GM10248 (cell line): ENCODE data around the gene SKAP1.
"Not testable (repeated sequence)": the region's sequence is repeated elsewhere in the genome, so short reads cannot be mapped to it uniquely, and the experiment has no call there.

ENCODE experiments used
- CTCF ChIA-PET: fragments of 300-600 bp; sonication (Branson Sonifier 250); formaldehyde crosslinking; extraction: SDS; loops from one replicate; lab custom pipeline; 2021; ENCODE audit warnings: antibody characterized with exemption; lab: Yijun Ruan, JAX
- POLR2A ChIA-PET: fragments of 350-650 bp; sonication (Branson Sonifier 250); formaldehyde crosslinking; extraction: SDS; loops from one replicate; lab custom pipeline; 2020; ENCODE audit warnings: antibody characterized with exemption; lab: Yijun Ruan, JAX
- DNase-seq: peaks from one replicate; pipeline ENCODE4 v3.0.0; 2012; ENCODE audit errors: extremely low spot score
- TF ChIP-seq, protein P1 (sequence below): IDR thresholded peaks from 2 replicates; pipeline ENCODE4 v1.5.1; 2012; ENCODE audit warnings: mild to moderate bottlenecking, low read depth; ENCODE audit errors: extremely low read depth, missing control alignments, control extremely low read depth

SKAP1 gene

GRCh38 chr17:48455791-48456190 is 25.8 kb upstream of the SKAP1 start:
- CTCF ChIA-PET = interaction anchor here (0.8 to 8.8 kb wide), 13 partner anchors 10 to 181 kb away, joined by 3 to 72 read pairs (median 7); partner anchors contain the start of gene HOXB5
- no peak for DNase-seq
- TF ChIP-seq, protein P1, sequence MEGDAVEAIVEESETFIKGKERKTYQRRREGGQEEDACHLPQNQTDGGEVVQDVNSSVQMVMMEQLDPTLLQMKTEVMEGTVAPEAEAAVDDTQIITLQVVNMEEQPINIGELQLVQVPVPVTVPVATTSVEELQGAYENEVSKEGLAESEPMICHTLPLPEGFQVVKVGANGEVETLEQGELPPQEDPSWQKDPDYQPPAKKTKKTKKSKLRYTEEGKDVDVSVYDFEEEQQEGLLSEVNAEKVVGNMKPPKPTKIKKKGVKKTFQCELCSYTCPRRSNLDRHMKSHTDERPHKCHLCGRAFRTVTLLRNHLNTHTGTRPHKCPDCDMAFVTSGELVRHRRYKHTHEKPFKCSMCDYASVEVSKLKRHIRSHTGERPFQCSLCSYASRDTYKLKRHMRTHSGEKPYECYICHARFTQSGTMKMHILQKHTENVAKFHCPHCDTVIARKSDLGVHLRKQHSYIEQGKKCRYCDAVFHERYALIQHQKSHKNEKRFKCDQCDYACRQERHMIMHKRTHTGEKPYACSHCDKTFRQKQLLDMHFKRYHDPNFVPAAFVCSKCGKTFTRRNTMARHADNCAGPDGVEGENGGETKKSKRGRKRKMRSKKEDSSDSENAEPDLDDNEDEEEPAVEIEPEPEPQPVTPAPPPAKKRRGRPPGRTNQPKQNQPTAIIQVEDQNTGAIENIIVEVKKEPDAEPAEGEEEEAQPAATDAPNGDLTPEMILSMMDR = no peak
- POLR2A ChIA-PET = no interaction called here

GRCh38 chr17:48453447-48453846 is 23.4 kb upstream of the SKAP1 start:
- POLR2A ChIA-PET = no interaction called here
- DNase-seq = no peak

GRCh38 chr17:48451489-48451888 is 21.5 kb upstream of the SKAP1 start:
- ChIA-PET CTCF (interaction anchor here (1.1 to 8.8 kb wide), 8 partner anchors 12 to 236 kb away, joined by 3 to 72 read pairs (median 4); partner anchors contain the start of gene HOXB5), POLR2A (no interaction called here)

More at GRCh38 chr17:48453447-48453846, 23.4 kb upstream of the SKAP1 start:
- CTCF ChIA-PET = interaction anchor here (0.7 to 8.8 kb wide), 12 partner anchors 14 to 415 kb away, joined by 3 to 72 read pairs (median 3); partner anchors contain the start of gene HOXB5
- TF ChIP-seq, protein P1 = no peak

DNA sequence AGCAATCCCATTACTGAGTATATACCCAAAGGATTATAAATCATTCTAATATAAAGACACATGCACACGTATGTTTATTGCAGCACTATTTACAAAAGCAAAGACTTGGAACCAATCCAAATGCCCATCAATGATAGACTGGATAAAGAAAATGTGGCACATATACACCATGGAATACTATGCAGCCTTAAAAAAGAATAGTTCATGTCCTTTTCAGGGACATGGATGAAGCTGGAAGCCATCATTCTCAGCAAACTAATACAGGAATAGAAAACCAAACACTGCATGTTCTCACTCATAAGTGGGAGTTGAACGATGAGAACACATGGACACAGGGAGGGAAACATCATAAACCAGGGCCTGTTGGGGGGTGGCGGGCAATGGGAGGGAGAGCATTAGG is 19.3 kb upstream of the SKAP1 start:
- DNase-seq, POLR2A ChIA-PET: not testable (repeated sequence)
- CTCF ChIA-PET = interaction anchor here (1.3 to 8.8 kb wide), 2 partner anchors 8 to 10 kb away, joined by 6 to 72 read pairs; no protein-coding TSS in a partner anchor

More at GRCh38 chr17:48451489-48451888, 21.5 kb upstream of the SKAP1 start:
- DNase-seq = no peak
- TF ChIP-seq, protein P1 = no peak

- CTCF ChIA-PET = interaction anchor here (1.6 to 4.5 kb wide), 3 partner anchors 10 to 47 kb away, joined by 5 to 27 read pairs (median 6); no protein-coding TSS in a partner anchor
- POLR2A ChIA-PET = no interaction called here
- DNase-seq = no peak
- TF ChIP-seq, protein P1 = no peak
Observed at GRCh38 chr17:48445248-48445620, 15.2 kb upstream of the SKAP1 start.

DNA sequence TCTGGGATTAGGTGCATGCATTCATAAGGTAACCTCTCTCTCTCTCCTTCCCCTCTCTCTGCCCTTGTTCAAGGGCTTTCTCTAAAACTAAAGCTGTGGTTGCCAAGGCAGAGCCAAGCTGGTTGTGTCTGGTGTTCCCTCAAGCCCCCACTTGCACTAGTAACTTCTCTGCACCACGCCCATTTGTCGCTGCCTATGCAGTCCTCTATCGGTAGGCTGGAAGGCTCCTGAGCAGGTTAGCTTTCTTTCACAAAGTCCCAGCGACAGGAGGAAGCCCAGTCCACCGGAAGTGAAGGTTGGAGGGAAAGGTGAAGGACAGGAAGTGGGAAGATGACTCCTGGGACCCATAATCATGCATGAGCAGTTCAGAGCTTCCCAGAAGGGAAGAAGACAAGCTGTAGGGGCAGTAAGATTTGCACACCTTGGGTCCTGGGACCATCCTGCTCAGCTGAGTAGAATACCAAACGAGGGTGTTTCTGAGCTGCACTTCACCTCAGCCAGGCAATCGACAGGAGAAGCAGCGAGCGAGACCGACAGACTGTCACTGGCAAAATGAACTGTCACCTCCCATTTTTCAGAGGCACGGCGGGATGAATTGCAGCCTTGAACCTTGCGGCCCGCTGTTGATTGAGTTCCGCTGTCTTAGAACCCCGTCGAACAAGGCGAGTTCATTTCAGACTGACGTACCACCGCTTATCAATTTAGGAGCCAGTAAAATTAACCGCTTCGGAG is 14.7 kb upstream of the SKAP1 start:
- TF ChIP-seq, protein P1 = no peak
- no peak for DNase-seq
- CTCF ChIA-PET = interaction anchor here (0.7 to 4.5 kb wide), 4 partner anchors 9 to 48 kb away, joined by 3 to 27 read pairs (median 6); no protein-coding TSS in a partner anchor
- POLR2A ChIA-PET = no interaction called here

DNA sequence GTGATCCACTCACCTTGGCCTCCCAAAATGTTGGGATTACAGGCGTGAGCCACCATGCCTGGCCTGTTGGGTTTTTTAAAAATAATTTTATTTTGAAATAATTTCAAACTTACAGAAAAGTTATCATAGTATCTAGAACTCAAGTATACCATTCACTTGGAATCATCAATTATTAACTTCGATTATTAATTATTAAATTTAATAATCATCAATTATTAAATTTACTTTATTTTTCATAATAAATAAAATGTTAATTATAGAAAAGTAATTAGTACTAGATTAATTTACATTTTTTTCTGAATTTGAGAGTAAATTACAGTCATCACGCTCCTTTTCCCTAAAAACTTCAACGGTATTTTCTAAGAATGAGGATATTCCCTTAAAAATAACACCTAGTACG is 13.7 kb upstream of the SKAP1 start:
- ChIA-PET CTCF (interaction anchor here (1.6 to 4.5 kb wide), 3 partner anchors 8 to 13 kb away, joined by 6 to 27 read pairs (median 17); no protein-coding TSS in a partner anchor), POLR2A (no interaction called here)
- DNase-seq = no peak
- TF ChIP-seq, protein P1 = no peak
